ENCODE results near the gene TMEM30A.

TMEM30A gene

DNA sequence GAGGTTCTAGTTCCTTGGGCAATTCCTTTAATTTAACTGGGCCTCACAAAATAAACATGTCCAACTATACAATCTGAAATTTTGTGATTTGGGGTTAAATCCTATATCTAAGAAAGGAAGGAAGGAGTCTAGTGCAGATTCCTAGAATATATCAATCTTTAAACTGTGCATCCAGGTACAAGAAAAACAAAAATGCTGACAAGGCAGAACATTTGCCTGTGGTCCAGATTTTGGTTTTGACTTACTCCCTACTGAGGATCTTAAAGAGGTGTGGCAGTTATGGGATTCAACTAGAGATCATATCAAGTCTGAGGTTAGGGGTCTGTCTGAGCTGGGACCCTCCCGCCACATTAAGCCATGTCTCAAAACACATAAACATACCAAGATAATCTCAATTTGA is 23.3 kb downstream of the TMEM30A start:
- no peak for DNase-seq

DNA sequence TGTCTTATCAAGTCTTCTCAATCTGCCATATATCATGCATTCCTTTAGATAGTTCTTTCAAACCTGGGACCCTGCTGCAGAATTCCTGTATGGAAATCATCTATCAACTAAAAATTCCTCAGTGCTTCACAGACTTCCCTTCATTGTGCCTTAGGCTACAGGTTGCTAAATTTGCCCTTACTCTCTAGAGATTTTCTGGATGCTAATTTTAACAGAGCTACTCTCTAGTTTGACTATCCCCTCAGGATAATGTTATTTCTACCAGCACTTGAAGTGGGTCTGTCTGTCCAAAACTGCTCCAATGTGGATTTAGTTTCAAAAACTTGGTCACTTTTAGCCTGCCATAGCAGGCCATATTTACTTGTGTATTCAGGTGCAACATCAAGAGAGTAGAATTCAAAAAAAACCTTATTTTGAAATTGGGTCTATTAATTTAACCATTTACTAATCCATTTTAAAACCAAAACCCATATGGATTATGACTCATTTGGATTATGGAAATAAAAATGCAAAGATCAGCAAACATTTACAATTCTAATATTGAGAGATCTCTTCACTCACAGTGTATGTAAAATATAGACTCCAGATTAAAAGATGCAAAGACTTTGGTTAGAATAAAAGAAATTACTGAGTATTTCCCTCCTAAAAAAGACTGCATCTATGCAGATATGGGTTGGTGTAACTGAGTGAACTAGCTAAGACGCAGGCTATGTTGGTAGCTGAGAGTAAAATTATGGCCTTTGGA is 27.1 kb downstream of the TMEM30A start:
- no peak for DNase-seq

DNA sequence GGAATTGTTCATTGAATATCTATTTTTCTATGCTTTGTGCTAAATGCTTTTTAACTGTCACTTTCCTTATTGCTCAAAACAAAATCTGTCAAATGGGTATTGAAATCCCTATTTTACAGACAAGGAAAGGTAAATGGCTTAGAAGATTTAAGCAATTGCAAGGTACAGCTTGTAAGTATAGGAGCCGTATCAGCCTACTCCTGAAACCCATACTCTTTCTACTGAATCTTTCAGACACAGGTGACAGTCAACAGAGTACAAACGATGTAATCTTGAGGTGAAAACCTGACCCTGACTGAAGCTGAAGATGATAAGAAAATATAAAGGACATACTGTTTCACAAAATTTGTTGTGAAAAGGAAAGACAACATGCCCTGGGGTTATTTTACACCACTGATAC is 34.0 kb downstream of the TMEM30A start:
- DNase-seq = no peak

DNA sequence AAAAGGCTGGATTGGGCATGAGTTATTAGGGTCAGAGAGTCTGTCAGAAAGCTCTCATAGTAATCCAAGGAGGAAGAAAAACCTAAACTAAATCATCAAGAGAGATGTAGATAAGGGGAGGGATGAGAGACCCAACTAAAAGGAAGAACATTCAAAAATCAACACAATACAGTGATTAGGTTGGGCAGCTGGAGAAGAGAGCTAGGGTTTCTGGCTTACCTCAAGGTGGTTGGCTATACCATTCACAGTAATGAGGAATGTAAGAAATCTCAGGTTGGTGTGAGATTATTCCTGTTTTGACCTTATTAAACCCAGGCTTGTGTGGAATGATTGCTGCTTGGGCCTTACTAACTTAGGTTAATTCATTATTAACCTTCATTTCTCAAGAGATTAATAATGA is 34.8 kb downstream of the TMEM30A start:
- no peak for DNase-seq

DNA sequence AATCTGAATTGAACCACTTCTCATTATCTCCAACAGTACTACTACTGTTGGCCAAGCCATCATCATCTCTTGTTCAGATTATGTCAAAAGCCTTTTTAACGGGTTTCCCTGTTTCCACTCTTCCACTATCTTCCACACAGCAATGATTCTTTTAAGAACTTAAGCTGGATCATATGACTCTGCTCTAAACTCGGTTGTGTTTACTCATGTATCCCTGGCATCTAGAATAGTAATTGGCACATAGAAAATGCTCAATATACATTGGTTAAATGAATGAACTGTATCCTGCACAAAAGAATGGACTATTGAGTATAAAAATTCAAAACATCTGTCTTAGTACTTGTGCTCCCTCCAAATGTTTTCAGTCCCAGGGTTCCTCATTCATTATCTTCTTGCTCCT is 38.2 kb downstream of the TMEM30A start:
- DNase-seq = no peak

DNA sequence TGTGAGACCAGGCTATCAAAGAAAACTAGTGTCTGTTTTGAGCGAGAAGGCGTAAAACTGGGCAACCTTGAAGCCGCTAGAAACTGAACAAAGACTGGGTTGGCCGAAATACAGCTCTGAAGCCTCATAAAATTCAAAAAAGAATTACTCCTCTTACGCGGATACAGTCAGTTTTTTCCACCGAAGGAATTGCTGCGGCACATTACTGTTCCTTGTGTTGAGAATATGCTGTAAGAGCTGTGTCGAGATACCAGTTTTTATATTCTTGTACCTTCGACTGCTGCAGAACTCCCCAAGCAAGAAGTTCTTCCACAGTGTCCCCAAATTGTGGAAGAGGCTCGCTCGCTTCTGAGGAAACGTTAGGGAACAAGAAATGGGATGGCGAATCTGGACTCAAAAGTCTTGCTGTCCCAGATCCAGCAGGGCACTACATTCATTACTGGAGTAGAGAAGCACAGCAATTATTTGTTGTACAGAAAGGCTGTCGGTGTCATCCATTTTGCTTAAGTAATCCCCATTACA is 40.5 kb downstream of the TMEM30A start:
- no peak for DNase-seq

DNA sequence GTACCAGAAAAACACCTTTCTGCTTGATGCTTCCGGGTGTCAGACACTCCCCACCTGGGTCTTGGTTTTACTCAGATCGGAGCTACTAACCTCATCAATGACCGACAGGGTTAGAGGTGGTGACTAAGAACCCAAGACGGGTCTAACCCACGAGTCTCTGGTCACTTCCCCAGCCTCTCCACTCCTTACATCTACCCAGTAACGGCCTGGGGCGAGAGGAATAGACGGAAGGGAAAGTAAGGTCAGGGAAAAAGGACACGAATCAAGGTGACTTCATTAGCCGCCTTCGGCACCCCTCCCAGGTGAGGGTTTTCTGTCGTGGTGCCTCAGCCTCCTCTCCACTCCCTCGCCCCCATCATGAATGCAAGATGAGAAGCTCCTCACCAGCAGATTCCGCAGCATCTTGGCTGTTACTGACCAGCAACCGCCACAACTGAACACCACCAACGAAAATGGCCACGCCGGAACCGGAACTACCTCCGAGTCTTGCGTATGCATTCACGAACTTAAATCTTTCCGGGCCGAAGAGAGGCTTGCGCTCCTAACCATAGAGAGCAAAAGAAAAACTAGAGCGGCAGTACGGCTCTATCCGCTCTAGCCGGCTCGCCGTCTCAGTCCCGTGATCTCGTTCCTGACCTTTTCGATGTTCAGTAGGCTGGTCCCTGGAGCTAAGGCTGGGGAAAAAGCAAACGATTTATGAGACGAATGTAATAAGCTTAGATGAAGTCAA is 41.1 kb downstream of the TMEM30A start, which contains the start of gene COX7A2:
Gene COX7A2 (minus strand): TSS at position 469 of the 730 bp plus-strand sequence. CDS start 67 bp downstream, at position 402.
- peak; percentile 94 for DNase-seq

DNA sequence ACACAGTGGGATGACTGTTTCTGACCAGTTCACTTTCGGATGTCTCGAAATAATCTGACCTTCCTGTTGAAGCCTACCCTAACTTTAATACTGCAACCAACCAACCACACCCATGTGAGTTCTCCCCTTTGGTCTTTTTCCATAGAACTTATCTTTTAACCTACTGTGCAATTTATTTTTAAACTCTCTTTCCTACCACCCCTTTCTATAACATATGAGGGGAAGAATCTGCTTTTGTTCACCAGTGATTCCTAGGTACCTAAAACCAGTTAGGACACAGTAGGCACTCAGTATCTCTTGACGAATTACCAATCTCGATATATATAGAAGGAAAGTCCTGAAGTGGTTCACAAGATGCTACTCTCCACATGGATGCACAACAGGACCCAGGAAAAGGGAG is 48.0 kb downstream of the TMEM30A start:
- no peak for DNase-seq

DNA sequence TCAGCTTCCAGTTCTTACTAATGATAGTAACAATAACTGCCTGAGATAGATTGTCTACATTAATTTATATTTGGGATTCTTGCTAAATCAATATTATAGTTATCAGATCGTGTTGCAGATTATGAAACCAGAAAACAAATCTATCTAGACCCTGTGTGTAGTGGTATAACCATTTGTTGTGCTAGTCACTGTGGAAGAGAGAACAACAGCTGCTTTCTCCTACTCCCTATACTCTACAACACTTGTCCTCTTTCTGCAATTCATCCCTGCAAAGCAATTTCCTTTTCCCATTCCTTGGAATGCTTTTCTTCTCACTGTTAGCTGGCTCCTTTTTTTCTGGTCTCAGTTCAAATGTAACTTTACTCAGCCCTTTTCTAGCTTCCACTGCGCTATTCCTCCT is 49.3 kb downstream of the TMEM30A start:
- no peak for DNase-seq

DNA sequence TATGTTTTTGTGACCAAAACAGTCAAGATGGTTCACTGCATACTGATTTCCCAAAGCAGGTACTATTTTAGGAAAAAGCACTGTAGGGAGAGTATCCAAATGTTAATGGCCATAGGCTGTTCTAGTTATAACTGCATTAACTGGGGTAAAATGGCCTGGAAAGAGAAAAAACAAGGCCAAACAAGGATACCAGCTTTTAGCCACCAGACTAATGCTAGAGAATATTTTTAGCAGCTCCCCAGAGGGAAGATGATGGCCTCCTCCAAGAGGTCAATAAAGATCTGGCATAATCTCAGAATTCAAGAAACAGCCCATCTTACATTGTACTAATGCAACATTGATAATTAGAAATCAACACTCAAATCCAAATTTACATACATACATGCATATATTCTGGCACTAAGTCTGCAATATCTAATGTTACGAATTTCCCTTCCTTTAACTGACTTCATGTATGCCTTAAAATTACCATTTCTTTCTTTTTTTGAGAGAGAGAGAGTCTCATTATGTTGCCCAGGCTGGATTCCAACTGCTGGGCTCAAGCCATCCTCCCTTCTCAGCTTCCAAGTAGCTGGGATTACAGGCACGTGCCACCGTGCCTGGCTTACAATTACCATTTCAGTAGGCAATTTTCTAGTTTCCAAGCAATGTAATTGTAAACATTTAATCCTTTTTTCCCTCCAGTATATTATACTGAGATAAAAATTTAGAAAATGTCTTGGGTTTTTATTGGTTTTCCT is 50.3 kb downstream of the TMEM30A start:
- no peak for DNase-seq

DNA sequence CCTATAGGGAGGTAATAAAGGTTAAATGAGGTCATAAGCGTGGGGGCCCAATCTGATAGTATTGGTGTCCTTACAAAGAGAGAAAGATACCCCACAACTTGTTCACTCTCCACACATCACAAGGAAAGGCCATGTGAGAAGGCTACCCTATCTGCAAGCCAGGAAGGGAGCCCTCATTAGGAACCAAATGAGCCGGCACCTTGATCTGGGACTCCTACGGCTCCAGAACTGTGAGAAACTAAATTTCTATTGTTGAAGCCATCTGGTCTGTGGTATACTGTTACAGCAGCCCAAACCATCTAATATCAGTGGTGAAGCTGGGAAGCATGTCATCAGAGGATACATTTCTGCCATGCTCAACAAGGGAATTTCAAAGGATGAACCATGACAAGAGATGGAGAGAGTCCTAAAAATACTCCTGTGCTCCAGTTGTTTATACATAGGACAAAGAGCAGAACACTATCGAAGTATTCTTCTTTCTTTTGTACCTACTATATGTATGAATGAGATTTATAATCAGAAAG is 51.4 kb downstream of the TMEM30A start:
- no peak for DNase-seq

DNA sequence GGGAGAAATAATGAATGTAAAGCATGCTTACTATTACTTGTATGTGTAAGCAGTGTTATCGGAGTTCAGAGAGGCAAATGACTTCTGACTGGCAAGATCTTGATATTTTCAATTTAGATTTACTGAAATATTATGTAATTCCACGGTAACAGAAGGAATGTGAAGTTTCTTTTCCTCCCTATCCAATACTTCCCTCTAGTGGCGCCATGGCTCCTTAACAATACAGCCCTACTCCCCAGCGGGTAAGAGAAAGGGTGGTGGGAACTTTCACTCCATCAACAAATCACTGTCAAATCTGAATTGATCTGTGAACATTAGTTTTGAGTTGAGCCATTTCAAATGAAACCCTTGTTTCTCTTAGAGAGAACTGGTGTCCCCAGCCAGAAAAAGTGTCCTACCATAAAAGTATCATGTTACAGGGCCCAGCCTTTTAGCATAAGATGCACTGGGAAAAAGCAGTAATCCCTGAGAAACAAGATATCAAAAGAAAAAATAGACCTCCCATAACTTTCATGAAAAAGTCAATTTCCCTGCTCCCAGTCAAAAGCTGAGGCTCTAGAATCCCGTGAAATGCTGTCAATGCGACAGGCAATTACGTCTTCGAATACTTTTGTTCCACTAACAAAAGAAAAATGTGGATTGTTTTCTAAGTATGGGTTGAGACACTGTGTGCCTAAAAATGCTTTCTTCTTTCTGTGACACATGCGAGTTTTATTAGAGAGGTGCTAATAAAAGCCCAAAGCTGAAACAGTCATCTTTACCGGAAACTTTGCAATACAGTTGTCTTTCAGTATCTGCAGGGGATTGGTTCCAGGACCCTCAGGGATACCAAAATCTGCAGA is 53.9 kb downstream of the TMEM30A start:
- no peak for DNase-seq

DNA sequence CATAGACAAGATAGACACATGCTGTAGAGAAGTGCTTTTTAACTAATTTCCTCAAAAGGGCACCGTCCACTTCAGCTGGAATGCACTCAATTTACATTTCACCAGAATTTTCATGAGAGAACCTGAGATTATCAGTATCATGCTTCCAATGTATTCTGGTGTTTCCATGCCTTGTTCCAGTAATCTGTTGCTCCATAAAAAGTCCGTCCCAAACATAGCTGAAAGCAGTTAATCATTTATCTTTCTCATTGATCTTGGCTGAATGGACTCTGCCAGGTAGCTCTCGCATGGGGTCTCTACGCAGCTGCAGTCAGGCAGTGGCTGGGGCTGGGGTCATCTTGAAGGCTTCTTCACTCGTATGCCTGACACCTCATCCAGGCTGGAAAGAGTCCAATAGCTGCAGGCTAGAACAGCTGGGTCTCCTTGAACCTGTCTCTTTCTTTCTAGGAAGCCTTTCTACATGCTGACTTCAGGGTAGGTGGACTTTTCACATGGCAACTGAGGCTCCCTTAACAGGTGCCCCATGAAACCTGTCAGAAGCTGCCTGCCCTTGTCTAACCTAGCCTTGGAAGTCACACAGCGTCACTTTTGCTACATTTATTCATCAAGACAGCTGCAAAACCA is 60.2 kb downstream of the TMEM30A start:
- no peak for DNase-seq

DNA sequence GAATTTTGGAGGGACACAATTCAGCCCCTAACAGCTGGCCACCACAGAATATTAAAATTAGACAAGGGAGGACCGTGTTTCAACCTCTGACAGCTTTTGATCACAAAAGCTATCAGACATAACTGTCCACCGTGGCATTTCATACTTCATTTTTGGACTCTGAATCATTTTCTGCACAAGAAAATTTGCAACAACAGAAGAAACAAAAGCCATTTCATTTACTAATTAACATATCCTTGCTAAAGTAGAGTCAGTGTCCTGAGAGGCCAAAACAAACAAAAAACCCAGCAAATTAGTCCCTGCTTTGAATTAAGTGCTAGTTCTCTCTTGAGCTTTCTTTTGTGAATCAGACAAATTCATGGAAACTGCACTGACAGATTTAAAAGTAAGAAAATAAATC is 61.2 kb downstream of the TMEM30A start:
- no peak for DNase-seq

DNA sequence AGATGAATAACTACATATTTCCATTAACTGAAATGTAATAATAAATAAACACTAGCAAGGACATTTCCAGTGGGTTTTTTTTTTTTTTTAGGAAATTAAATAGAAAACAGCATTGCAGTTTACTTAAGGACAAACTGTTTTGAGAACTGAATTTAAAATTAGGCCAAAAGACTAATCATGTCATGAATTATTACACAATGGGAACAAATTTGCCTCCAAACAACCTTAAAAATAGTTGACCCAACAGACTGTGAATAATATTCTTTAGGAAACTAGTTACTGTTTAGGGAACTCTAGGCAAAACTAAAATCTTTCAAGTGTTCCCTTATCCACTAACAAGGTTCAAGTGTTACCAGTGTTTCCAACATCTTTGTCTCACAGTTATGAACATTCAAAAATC is 62.3 kb downstream of the TMEM30A start:
- DNase-seq = no peak

DNA sequence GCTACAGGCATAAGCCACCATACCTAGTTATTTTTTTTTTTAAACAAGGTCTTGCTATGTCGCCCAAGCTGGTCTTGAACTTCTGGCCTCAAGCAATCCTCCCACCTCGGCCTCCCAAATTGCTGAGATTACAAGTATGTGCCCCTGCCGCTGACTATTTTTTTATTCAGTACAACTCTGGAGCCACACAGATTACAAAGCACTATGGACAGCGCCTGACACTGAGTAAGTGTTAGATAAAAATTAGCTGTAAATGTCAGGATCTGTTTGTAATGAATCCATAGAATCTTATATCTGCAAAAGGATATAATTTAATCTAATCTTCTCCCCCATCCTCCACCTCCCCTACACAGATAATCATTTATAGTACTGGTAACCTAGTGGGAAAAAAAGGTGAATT is 63.5 kb downstream of the TMEM30A start:
- DNase-seq = no peak

DNA sequence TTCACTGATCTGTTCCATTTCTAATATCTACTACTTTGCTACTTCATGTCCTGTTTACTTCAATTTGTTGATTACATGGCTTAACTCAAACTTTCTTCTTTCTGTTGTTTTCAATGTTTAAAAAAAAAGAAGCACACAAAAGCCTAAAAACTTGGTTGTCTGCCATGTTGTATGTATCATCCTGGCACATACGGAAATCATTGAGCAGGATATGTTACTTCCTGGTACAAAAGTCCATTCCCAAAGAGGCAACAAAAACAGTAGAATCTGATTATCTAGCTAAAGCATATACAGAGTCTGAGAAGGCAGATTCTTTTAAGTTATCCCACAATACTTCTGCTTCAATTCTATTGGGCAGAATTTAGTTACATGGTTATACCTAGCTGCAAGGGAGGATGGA is 64.2 kb downstream of the TMEM30A start:
- no peak for DNase-seq

DNA sequence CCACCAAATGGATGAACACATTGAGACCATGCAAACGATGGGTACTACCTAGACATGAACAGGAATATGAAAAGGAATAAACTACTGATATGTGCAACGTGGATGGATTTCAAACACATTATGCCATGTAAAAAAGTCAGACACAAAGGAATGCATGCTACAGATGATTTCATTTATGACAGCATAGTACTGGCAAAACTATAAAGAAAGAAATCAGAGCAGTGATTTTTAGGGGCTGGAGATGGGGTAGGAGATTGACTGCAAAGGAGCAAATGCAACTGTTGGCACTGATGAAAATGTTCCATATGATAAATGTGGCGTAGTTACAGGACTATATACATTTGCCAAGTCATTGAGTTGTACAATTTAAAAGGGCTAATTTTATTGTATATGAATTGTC is 65.3 kb downstream of the TMEM30A start:
- no peak for DNase-seq

DNA sequence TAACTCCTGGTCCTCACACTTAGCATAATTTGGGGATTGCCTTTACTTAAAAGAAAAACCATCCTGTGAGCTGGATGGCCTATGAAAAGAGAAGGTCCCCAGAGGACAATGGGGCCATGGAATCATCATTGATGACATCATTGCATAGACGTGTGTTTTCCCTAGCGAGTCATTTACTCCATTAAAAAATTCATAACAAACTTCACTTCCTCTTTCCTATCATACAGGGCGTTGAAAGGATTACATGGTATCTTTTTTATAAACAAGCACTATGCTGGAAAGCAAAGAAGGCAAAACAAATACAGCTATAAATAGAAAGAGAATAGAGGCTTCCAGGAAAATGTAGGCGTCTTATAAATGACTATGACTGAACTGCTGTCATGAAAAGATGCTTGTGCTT is 67.4 kb downstream of the TMEM30A start:
- no peak for DNase-seq

DNA sequence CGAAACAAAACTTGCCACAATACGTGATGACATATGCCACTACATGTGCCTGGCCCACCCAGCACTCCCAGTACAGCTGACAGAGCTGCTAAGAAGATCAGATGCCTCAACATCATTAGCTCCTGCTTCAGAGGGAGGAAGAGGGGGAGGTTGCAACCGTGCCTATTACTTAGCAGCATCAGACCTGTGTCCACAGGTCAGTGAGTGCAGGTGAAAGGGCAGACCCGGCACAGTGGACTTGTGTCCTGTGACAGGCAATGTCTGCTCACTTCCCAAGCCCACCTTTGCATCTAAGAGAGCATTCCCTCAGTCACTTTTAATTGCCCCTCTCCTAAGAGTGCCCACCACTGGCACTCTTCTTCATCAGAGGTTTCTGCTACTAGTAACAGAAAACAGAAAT is 69.3 kb downstream of the TMEM30A start:
- DNase-seq = no peak

DNA sequence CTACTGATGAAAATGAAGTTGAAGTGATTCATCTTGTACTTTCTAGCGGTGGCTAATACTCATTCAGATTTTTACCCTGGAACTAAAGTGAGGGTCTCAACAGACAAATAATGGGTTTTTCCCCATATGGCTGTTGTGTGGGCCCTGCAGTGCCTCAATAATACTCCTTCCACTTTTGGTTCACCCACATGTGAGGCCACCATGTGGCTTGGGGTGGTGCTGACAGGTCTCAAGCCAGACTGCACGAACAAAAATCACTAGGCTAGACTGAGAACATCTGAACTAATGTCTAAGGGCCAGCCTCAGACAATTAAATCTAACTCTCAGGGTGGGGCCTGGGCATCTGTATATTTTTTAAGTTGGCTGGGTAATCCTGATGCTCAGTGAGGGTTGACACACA is 70.9 kb downstream of the TMEM30A start:
- DNase-seq = no peak

DNA sequence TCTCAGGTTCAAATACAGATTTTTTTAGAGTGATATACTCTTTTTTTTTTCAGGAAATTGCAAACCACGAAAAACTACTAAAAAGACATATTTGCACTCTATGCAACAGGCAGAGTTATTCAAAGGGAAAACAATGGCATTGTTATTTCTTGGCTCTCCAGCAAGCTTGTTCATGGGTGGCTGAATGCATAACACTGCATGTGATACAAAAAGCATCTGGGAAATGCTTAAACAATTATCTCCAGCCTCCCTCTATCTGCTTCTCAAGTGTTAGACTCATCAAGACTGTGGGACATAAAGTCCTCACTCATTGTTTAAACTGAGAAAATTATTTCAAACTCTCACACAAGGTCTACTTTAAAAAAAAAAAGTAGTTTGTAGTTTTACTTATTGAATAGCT is 71.5 kb downstream of the TMEM30A start:
- DNase-seq = no peak
